A375 (cell line): ENCODE measurements around the gene IGFL2. TPM values are rescaled to one million over a fixed set of nuclear protein-coding genes. Genes with fewer than 3 reads are reported as not detected.

ENCODE experiments used
- total RNA-seq: library from RNA; depleted of rRNA; stranded (reverse); fragments of >200 nt; shearing (Covaris generic); gene quantifications from 2 replicates; pipeline ENCODE4 v1.2.3, GENCODE V29; 2014; rRNA removed

The IGFL2 gene
- total RNA-seq, result 0.08 TPM in 1 of 2 replicates, not detected in the other

GRCh38 chr19:46147791-46148288 lies at the start of gene IGFL2:
TSS of gene IGFL2 (plus strand) at chr19:46148238. CDS start at chr19:46148279, 41 bp downstream.

GRCh38 chr19:46124638-46125115 lies 23.4 kb upstream of the IGFL2 start, which contains the start of gene IGFL3:
TSS of gene IGFL3 (minus strand) at chr19:46124688. CDS start at chr19:46124649, 39 bp downstream.

Other genes starting within 250 kb of the IGFL2 start
- gene MYPOP, start 245.6 kb upstream of the IGFL2 start, total RNA-seq, result 3.3 and 3.5 TPM in 2 replicates
- not detected in 2 replicates for gene NANOS2, start 233.5 kb upstream of the IGFL2 start, total RNA-seq
- 0.04 TPM in 1 of 2 replicates, not detected in the other for gene NOVA2, start 174.4 kb upstream of the IGFL2 start, total RNA-seq
- 6.5 and 8.3 TPM in 2 replicates for gene CCDC61, start 152.8 kb upstream of the IGFL2 start, total RNA-seq
- gene PGLYRP1, start 125.2 kb upstream of the IGFL2 start, total RNA-seq, result not detected in 2 replicates
- gene IGFL4, start 107.2 kb upstream of the IGFL2 start, total RNA-seq, result not detected in 2 replicates
- not detected in 2 replicates for gene IGFL3, start 23.6 kb upstream of the IGFL2 start, total RNA-seq
- gene IGFL1, start 81.5 kb downstream of the IGFL2 start, total RNA-seq, result not detected in 2 replicates
- not detected in 2 replicates for gene HIF3A, start 148.8 kb downstream of the IGFL2 start, total RNA-seq
- gene PPP5C, start 198.8 kb downstream of the IGFL2 start, total RNA-seq, result 102 and 109 TPM in 2 replicates